ENCODE measurements around the gene PCDHB1. TPM values are rescaled to one million over a fixed set of nuclear protein-coding genes. Genes with fewer than 3 reads are reported as not detected.
A peak's percentile ranks its signal among the peaks of the same experiment; 100 is the strongest.
"Not testable (repeated sequence)": the region's sequence is repeated elsewhere in the genome, so short reads cannot be mapped to it uniquely, and the experiment has no call there.

Gene PCDHB1
- total RNA-seq, 4 donors from 2014 or later: not detected

- Histone ChIP-seq H3K4me3 (no peak overlapping the region), H3K27ac (no peak overlapping the region), H3K4me1 (no peaks in the 10 kb centered on the region), H3K36me3 (no peaks in the 10 kb centered on the region), H3K9me3 (peaks cover 13% of the 10 kb centered on the region), H3K27me3 (peaks cover 7% of the 10 kb centered on the region)
- TF ChIP-seq POLR2A (IDR thresholded peaks at IDR 0.05) (no peak), EP300 (IDR thresholded peaks at IDR 0.05) (no peak), POLR2AphosphoS5 (IDR thresholded peaks at IDR 0.05) (no peak)
- TF ChIP-seq, protein P1, sequence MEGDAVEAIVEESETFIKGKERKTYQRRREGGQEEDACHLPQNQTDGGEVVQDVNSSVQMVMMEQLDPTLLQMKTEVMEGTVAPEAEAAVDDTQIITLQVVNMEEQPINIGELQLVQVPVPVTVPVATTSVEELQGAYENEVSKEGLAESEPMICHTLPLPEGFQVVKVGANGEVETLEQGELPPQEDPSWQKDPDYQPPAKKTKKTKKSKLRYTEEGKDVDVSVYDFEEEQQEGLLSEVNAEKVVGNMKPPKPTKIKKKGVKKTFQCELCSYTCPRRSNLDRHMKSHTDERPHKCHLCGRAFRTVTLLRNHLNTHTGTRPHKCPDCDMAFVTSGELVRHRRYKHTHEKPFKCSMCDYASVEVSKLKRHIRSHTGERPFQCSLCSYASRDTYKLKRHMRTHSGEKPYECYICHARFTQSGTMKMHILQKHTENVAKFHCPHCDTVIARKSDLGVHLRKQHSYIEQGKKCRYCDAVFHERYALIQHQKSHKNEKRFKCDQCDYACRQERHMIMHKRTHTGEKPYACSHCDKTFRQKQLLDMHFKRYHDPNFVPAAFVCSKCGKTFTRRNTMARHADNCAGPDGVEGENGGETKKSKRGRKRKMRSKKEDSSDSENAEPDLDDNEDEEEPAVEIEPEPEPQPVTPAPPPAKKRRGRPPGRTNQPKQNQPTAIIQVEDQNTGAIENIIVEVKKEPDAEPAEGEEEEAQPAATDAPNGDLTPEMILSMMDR (IDR thresholded peaks at IDR 0.05): no peak
- DNase-seq (ENCODE audit: low spot score in 2 of 2): no peak
- 42% methylated on average over 17 of the region's 17 CpGs for WGBS
Measured at GRCh38 chr5:141077826-141078225, 26.7 kb downstream of the PCDHB1 start.

DNA sequence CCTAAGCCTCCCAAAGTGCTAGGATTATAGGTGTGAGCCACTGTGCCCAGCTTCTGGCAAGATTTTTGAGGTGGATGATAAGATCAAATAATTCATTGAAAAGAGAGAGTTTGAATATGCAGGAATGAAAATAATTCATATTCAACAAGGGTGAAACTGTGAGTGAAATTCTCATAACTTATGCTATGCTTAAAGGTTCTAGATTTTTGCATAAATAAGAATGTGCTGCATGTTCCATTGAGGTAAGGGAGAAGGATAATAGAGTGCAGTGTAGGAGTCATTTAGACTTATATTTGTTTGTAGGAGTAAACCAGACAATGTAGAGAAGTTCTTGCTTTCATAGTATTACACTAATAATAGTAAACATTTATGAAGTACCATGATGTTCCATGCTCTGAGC is 31.1 kb downstream of the PCDHB1 start:
- Histone ChIP-seq H3K4me1 (no peaks in the 10 kb centered on the region), H3K36me3 (no peaks in the 10 kb centered on the region), H3K27me3 (peaks cover 7% of the 10 kb centered on the region), H3K9me3 (peaks cover 8% of the 10 kb centered on the region), H3K27ac (no peak overlapping the region), H3K4me3 (no peak overlapping the region)
- TF ChIP-seq POLR2A (IDR thresholded peaks at IDR 0.05) (no peak), EP300 (IDR thresholded peaks at IDR 0.05) (no peak), POLR2AphosphoS5 (IDR thresholded peaks at IDR 0.05) (no peak)
- TF ChIP-seq, protein P1 (IDR thresholded peaks at IDR 0.05): no peak
- DNase-seq (ENCODE audit: low spot score in 2 of 2): no peak

DNA sequence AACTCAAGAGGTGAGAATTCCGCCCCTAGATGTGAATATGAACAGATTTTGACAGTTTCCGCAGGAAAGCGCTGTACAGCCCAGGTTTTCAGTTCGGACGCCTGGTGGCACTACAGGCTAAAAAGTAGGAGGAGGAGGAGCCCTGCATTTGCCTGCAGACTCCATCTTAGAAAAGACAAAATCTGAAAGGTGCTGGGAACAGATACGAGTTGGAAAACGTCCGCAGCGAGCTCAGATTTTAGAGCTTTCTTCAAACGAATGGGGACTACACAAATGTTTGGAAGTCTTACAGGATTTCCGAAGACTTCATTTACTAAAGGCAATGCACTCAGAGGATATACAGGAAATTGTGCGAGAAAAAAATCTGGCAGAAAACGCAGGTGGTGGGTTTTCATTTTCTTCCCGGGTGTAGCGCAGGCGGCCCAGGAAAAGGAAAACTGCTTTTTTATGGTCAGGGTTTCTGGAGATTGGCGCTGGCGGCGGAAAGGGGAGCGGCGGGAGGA is 33.4 kb downstream of the PCDHB1 start:
- no peak overlapping the region for H3K27ac ChIP-seq
- H3K9me3 ChIP-seq: no peaks in the 10 kb centered on the region
- TF ChIP-seq POLR2AphosphoS5 (IDR thresholded peaks at IDR 0.05) (no peak), POLR2A (IDR thresholded peaks at IDR 0.05) (no peak)
- TF ChIP-seq, protein P1 (IDR thresholded peaks at IDR 0.05): peak in 1 of 2 donors; percentile 14
- no peaks in the 10 kb centered on the region for H3K36me3 ChIP-seq
- no peaks in the 10 kb centered on the region for H3K27me3 ChIP-seq
- WGBS: 15% methylated on average over 21 of the region's 21 CpGs
- no peaks in the 10 kb centered on the region for H3K4me1 ChIP-seq
- peak overlapping the region; percentile 32 for H3K4me3 ChIP-seq
- DNase-seq (ENCODE audit: low spot score in 2 of 2): no peak

DNA sequence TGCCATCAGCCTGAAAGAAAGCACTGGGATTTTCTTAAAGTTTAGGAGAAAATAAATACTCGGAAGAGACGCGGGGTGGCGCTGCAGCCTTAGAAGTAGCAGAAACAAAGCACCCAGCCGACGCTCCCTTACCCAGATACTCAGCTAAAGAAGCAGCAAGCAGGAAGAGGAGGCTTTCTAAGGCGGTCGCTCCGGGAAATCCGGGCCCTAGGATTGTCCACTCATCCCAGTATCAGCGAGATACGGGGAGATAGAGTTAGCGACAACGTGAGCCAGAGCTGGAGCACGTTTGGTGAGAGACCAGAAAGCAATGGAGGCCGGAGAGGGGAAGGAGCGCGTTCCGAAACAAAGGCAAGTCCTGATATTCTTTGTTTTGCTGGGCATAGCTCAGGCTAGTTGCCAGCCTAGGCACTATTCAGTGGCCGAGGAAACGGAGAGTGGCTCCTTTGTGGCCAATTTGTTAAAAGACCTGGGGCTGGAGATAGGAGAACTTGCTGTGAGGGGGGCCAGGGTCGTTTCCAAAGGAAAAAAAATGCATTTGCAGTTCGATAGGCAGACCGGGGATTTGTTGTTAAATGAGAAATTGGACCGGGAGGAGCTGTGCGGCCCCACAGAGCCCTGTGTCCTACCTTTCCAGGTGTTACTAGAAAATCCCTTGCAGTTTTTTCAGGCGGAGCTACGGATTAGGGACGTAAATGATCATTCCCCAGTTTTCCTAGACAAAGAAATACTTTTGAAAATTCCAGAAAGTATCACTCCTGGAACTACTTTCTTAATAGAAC is 43.5 kb downstream of the PCDHB1 start, which contains the start of gene PCDHB2:
TSS of gene PCDHB2 (plus strand) at position 135 of the 782 bp plus-strand sequence. CDS start at position 311, 176 bp downstream.
- Histone ChIP-seq H3K27me3 (peaks cover 14% of the 10 kb centered on the region), H3K9me3 (peaks cover 7% of the 10 kb centered on the region), H3K27ac (no peak within 1 kb of the TSS), H3K4me3 (peak within 1 kb of the TSS; percentile 39), H3K36me3 (no peaks in the 10 kb centered on the region), H3K4me1 (no peaks in the 10 kb centered on the region)
- TF ChIP-seq, protein P1 (IDR thresholded peaks at IDR 0.05): peak in 1 of 2 donors; percentile 12
- no peak for TF ChIP-seq POLR2AphosphoS5 (IDR thresholded peaks at IDR 0.05)
- 16% methylated on average over 29 of the region's 29 CpGs for WGBS
- no peak for DNase-seq (ENCODE audit: low spot score in 2 of 2)

GRCh38 chr5:141095263-141095641 is 44.1 kb downstream of the PCDHB1 start:
- peaks cover 14% of the 10 kb centered on the region for H3K27me3 ChIP-seq
- H3K4me1 ChIP-seq: no peaks in the 10 kb centered on the region
- H3K4me3 ChIP-seq: peak overlapping the region; percentile 39
- no peak for TF ChIP-seq EP300 (IDR thresholded peaks at IDR 0.05)
- TF ChIP-seq, protein P1 (IDR thresholded peaks at IDR 0.05): no peak
- no peak for TF ChIP-seq POLR2AphosphoS5 (IDR thresholded peaks at IDR 0.05)
- TF ChIP-seq POLR2A (IDR thresholded peaks at IDR 0.05): no peak
- no peaks in the 10 kb centered on the region for H3K36me3 ChIP-seq
- 41% methylated on average over 11 of the region's 12 CpGs for WGBS
- DNase-seq (ENCODE audit: low spot score in 2 of 2): no peak
- H3K27ac ChIP-seq: no peak overlapping the region
- H3K9me3 ChIP-seq: peaks cover 7% of the 10 kb centered on the region

GRCh38 chr5:141096181-141096580 is 45.0 kb downstream of the PCDHB1 start:
- not testable (repeated sequence) for H3K4me1 ChIP-seq; H3K27ac ChIP-seq; H3K36me3 ChIP-seq; H3K4me3 ChIP-seq; DNase-seq (ENCODE audit: low spot score in 2 of 2)
- peaks cover 19% of the 10 kb centered on the region for H3K27me3 ChIP-seq
- 39% methylated on average over 4 of the region's 46 CpGs for WGBS
- peaks cover 12% of the 10 kb centered on the region for H3K9me3 ChIP-seq

DNA sequence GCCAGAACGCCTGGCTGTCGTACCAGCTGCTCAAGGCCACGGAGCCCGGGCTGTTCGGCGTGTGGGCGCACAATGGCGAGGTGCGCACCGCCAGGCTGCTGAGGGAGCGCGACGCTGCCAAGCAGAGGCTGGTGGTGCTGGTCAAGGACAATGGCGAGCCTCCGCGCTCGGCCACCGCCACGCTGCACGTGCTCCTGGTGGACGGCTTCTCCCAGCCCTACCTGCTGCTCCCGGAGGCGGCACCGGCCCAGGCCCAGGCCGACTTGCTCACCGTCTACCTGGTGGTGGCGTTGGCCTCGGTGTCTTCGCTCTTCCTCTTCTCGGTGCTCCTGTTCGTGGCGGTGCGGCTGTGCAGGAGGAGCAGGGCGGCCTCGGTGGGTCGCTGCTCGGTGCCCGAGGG is 45.4 kb downstream of the PCDHB1 start:
- H3K27me3 ChIP-seq: peaks cover 19% of the 10 kb centered on the region
- 36% methylated on average over 17 of the region's 38 CpGs for WGBS

More for the DNA sequence above, 45.4 kb downstream of the PCDHB1 start:
- not testable (repeated sequence) for H3K36me3 ChIP-seq; DNase-seq (ENCODE audit: low spot score in 2 of 2); H3K4me3 ChIP-seq; H3K4me1 ChIP-seq; H3K27ac ChIP-seq
- H3K9me3 ChIP-seq: peaks cover 16% of the 10 kb centered on the region
